HG02798 (cell line): ENCODE data around the gene BBS2.
"Not testable (repeated sequence)": the region's sequence is repeated elsewhere in the genome, so short reads cannot be mapped to it uniquely, and the experiment has no call there.

Experiments used
- ATAC-seq: cut with Tn5 transposase; IDR thresholded peaks from one replicate; pipeline ENCODE4 v1.9.1; 2021; ENCODE audit warnings: mild to moderate bottlenecking; ENCODE audit not compliant: unreplicated experiment, poor library complexity

Gene BBS2

DNA sequence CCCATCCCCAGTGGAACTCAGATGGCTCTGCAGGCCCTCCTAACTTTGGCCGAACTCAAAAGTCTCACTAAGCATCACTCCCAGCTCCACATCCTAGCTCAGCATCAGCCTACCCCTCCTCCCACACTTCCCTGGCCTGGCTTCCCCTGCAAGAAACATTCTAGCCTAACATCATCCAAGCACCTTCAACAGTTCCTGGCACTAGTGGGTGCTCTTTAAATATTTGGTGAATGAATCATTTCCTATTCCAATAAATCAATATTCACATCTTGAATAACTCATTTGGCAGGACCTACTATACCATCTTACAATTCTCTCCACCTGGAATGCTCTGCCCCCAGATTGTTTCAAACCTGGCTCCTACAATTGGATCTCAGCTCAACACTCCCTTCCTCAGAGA, 11.0 kb upstream of the BBS2 start:
- ATAC-seq: no peak

- ATAC-seq: no peak
Measured at GRCh38 chr16:56525236-56525635, 5.4 kb upstream of the BBS2 start.

DNA sequence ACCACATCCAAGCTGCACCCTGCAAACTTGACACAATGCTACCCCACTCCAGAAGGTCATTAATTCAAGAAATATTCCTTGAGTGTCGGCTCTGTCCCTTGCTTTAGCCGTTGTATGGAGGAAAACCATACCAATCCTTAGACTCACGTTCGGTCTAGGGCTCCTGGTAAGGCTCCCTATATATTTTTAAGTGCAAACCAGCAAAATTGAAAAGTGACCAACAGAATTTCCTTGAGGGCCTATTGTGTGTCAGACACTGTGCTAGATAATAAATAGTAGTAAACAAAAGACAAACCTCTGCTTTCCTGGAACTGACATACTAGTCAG, 390 bp upstream of the BBS2 start:
- ATAC-seq: no peak

- ATAC-seq: no peak
Measured at GRCh38 chr16:56518425-56518824, 1.4 kb downstream of the BBS2 start.

DNA sequence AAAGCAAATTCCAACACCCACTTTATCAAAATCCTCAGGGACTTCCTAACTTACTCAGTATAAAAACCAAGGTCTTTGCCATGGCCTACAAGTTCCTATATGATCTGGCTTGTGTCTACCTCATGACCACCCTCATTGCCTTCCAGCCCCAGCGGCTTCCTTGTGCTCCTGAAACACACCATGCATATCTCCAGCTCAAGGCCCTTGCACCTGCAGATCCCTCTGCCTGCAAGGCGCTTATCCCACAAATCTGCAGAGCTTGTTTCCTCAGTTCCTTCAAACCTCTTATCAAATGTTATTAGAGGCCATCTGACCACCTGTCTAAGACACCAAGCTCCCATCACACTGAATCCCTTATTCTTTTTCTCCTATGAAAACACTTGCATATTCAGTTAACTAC, 2.6 kb downstream of the BBS2 start:
- no peak for ATAC-seq

- no peak for ATAC-seq
Measured at GRCh38 chr16:56515665-56516064, 4.2 kb downstream of the BBS2 start.

- ATAC-seq: no peak
Measured at GRCh38 chr16:56514845-56515244, 5.0 kb downstream of the BBS2 start.

- no peak for ATAC-seq
Measured at GRCh38 chr16:56513972-56514371, 5.9 kb downstream of the BBS2 start.

DNA sequence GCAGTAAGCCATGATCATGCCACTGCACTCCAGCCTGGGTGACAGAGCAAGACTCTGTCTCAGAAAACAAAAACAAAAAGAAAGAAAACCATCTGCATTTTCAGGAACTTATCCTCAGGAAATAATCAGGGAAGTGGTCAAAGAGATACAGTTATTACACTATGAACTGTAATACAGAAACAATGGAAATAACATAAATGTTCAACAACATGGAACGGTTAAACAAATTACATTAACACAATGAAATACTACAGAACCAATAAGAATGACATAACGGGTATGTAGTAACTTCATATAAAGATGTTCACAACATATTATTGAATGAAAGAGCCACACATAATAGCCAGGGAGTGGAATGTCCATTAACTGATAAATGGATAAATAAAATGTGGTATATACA, 6.7 kb downstream of the BBS2 start:
- ATAC-seq: no peak

- ATAC-seq: no peak
Measured at GRCh38 chr16:56512025-56512424, 7.8 kb downstream of the BBS2 start.

GRCh38 chr16:56510544-56510943, 9.3 kb downstream of the BBS2 start:
- no peak for ATAC-seq

DNA sequence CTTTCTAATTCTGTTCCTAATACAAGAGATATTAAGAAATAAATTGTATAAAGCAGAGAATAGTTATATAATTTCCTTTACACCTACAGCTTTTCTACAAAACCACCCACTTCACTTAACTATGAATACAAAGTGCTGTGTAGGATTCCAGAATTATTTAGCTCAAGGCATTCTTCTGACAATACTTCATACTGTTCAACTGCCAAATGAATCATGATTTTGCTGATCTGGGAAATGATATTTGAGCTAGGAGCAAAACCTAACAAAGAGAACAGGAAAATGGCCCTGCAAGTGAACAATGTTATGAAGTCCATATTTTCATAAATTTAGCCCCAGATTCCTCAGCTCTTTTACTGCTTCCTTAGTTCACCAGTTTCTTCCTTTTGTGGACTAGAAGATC, 12.9 kb downstream of the BBS2 start:
- no peak for ATAC-seq

GRCh38 chr16:56505181-56505580, 14.6 kb downstream of the BBS2 start:
- no peak for ATAC-seq

GRCh38 chr16:56493815-56494214, 26.0 kb downstream of the BBS2 start:
- no peak for ATAC-seq

DNA sequence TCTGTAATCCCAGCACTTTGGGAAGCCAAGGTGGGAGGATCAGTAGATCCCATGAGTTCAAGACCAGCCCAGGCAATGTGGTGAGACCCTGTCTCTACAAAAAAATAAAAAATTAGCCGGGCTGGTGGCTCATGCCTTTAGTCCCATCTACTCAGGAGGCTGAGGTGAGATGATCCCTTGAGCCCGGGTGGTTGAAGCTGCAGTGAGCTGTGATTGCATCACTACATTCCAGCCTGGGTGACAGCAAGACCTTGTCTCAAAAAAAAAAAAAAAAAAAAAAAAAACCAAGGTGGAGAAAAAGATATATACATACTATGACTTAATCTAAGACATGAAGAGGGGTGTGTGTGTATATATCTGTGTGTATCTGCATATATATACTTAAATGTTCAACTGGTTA, 26.7 kb downstream of the BBS2 start:
- ATAC-seq: no peak

DNA sequence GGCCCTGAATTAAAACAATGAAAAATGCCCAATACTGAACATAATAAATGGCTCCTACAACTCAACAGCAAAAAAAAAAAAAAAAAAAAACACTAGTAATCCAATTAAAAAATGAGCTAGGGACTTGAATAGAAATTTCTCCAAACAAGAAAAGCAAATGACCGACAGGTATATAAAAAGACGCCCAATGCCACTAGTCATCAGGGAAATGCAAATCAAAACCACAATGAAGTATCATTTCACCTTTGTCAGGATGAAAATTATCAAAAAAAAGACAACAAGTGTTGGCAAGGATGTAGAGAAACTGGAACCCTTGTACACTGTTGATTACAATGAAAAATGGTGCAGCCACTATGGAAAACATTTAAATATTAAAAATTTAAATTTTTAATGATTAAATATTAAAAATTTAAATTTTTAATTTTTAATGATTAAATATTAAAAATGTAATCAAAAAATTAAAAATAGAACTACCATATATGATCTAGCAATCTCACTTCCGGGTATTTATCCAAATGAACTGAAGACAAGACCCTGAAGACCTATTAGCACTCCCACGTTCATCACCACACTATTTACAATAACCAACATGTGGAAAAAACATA, 28.1 kb downstream of the BBS2 start:
- no peak for ATAC-seq

DNA sequence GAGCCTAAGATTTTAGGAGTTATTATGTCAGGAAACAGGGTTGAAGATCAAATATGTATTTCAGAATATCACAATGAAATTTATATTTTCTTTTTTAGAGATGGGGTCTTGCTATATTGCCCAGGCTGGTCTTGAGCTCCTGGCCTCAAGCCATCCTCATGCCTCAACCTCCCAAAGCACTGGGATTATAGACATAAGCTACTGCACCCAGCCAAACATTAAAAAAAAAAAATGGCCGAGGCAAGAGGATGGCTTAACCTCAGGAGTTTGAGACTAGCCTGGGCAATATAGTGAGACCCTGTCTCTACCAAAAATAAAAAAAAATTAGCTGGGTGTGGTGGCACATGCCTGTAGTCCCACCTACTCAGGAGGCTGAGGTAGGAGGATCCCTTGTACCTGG, 31.0 kb downstream of the BBS2 start:
- not testable (repeated sequence) for ATAC-seq

DNA sequence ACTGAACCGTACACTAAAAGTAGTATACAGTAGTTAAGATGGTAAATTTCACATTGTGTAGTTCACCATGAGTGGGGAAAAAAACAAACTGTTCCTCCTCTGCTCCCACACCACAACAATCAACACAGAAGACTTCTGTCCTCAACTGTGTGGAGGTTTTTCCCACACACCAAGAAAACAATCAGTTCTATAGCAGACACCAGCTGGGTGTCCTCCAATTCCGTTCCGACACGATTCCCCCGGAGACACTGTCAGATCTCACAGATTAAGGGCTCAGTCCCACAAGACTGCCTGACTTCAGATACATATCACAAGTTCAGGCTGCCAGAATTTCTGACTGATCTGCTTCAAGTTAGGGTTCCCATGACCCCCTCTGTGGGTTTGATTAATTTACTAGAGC, 31.8 kb downstream of the BBS2 start:
- no peak for ATAC-seq

DNA sequence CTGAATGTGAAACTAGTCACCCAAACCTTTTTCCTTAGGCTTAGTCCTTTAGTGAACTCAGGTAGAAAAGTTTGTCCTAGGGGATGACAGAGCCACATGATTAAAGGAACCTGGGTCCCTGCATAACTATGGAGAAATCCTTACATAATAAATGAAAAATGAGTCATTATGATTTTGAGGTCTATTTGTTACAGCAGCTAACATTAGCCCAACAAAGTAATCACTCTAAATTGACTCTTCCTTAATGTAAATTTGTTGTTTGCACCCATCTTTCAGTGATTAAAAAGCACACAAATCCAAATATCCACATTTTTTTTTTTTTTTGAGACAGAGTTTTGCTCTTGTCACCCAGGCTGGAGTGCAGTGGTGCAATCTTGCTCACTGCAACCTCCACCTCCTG, 36.4 kb downstream of the BBS2 start:
- no peak for ATAC-seq

DNA sequence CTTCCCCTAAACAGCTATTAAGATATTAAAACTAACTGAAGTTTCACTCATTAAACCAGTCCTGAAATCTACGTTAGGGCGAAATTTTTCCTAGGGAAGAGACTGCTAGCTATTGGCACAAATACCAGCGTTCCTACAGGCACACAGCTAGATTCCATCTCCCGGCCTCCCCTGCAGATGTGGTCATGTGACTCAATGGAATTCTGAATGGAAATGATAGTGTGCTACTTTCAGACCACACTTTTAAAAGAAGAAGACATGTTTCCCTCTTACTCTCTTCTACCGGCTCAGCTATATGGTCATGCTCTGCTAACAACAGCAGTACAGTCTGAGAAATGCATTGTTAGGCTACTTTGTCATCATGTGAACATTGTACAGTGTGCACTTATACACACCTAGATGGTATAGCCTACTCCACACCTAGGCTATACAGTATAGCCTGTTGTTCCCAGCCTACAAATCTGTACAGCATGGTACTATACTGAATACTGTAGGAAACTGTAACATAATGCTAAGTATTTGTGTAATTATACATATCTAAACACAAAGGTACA, 37.1 kb downstream of the BBS2 start:
- no peak for ATAC-seq

DNA sequence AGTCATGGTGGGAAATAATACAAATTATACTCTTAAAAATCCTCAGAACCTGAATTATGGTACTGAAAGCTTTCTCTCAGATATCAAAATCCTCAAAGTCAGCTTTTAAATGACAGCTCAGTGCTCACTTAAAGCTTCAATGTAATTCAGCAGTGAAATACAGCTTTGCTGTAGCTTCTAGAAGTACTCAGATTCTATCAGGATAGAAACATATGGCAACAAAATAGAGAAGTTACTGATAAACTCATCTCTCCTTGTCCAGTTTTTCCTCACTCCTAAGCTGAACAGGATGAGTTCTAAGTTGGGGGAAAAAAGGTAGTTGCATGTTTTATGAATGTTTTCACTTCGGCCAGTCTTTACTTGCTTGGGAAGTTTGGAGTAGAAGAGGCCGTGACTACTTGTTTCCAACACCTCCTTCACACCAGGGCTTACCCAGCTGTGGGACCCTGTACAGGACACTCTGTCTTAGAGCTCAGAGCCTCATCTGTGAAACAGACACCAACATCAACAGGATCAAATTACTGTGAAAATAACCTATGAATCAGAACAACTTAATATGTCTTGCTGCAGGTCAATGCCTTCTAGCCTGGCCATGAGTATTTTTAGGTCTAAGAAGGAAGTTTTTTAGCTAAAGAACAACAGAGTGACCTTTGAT, 38.2 kb downstream of the BBS2 start:
- no peak for ATAC-seq

GRCh38 chr16:56480776-56481467, 38.9 kb downstream of the BBS2 start:
- ATAC-seq: no peak
